GM12874 (cell line): ENCODE data around the gene ESRRG.

ENCODE experiments used
- CTCF ChIP-seq: IDR thresholded peaks from 2 replicates; pipeline ENCODE4 v1.5.1; 2011; ENCODE audit warnings: low read depth, mild to moderate bottlenecking, control low read depth, low read length, moderate library complexity; ENCODE audit not compliant: insufficient read depth

The ESRRG gene

DNA sequence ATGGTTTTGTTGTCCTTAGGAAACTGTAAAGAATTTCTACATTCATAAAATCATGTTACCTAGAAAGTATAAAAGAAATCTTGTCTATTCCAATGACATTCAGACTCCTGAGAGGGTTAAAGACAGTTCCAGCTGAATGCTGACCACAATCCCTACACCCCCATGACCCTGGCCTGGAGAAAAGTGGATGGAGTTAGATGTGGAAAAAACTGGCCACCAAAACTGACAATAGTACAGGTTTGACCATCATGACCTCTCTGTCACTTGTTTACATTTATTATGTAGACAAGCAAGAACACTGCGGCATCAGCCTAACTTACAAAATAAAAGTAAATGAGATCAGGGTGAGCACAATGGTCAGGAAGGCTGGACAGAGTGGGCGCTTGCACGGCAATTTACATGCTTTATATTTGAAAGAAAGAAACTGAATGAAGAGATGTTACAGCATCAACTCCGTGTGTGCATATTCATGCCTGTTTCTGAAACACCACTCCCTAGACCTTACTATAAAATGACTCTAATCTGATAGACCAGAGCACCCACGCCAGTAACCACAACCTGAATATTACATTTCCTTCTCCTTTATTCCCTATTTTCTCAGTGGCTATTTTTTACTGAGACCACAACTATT, 116.0 kb downstream of the ESRRG start:
- no peak for TF ChIP-seq CTCF

- no peak for TF ChIP-seq CTCF
These were observed 117.1 kb downstream of the ESRRG start for GRCh38 chr1:216606047-216606637.

GRCh38 chr1:216604771-216605170, 118.5 kb downstream of the ESRRG start:
- TF ChIP-seq CTCF: no peak

- 0 out of 2 replicates have a peak, but pooled peaks have one; percentile 25 for TF ChIP-seq CTCF
These were observed 122.3 kb downstream of the ESRRG start for GRCh38 chr1:216600730-216601609.

GRCh38 chr1:216599851-216600250, 123.4 kb downstream of the ESRRG start:
- TF ChIP-seq CTCF: no peak

DNA sequence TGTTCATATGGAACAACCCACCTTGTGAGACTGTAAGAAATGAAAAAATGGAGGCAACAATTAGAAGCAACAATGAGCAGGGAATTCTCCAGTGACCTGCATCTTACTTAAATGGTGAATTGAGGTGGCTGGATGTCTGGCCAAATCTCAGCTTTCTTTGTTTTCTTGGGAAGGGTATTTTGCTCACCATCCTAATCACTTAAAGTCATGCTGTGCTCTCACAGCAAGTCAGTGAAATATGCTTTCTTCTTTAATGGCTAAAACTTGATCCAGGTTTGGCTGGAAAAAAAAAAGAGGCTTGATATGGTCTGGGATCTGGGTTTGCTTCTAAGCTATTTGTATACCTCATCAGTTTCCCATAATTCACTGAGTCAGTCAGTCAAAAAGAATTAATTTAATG, 124.8 kb downstream of the ESRRG start:
- no peak for TF ChIP-seq CTCF

GRCh38 chr1:216596281-216596862, 126.9 kb downstream of the ESRRG start:
- no peak for TF ChIP-seq CTCF
